HepG2 (cell line): ENCODE data around the gene RNF8. TPM values are rescaled to one million over a fixed set of nuclear protein-coding genes. Genes with fewer than 3 reads are reported as not detected.

Experiments used
- ATAC-seq: fragments of 200-7000 bp; cut with Tn5 transposase; 3 replicates; pipeline ENCODE4 v1.9.1; 2020; ENCODE audit warnings: mild to moderate bottlenecking, moderate library complexity
- BruUV-seq: library from RNA; stranded (reverse); fragments of 400-500 nt; replicated peaks from 2 replicates; lab custom pipeline; 2021; lab: Mats Ljungman, UMichigan
- CTCF ChIA-PET: fragments of 300-600 bp; formaldehyde crosslinking; extraction: SDS; loops from one replicate; lab custom pipeline; 2021; ENCODE audit warnings: low total read pairs, inconsistent platforms, low intra/inter-chr PET ratio; lab: Yijun Ruan, JAX
- POLR2A ChIA-PET: fragments of 350-600 bp; sonication (Branson Sonifier 250); formaldehyde crosslinking; loops from one replicate; lab custom pipeline; 2020; ENCODE audit warnings: antibody characterized with exemption, inconsistent platforms; lab: Yijun Ruan, JAX
- DNase-seq: peaks from one replicate; pipeline ENCODE4 v3.0.0-alpha.2; 2015; ENCODE audit warnings: low spot score
- FAIRE-seq: peaks from 3 replicates; lab custom pipeline; 2011; peaks lifted over from hg19 to GRCh38; lab: Jason Lieb, UNC
- H2AFZ ChIP-seq: one replicate; pipeline ENCODE4 v1.6.1; 2011; ENCODE audit warnings: low read length, inconsistent platforms
- H3K27ac ChIP-seq: fragments of 300-600 bp; 3 replicates; pipeline ENCODE4 v1.8.0; 2011; ENCODE audit warnings: mixed run types, mild to moderate bottlenecking, mixed read lengths, low read length, inconsistent platforms; ENCODE audit not compliant: insufficient read depth; ENCODE audit errors: extremely low read length
- H3K27me3 ChIP-seq, 2 experiments: fragments of 200-600 bp in 1 of 2; 2 replicates in 1 of 2; 3 replicates in 1 of 2; pipeline versions ENCODE4 v1.6.0 to v1.8.0; 2011; ENCODE audit warnings: low read length in 2 of 2, mild to moderate bottlenecking in 2 of 2, moderate library complexity in 2 of 2, inconsistent platforms in 1 of 2; ENCODE audit not compliant: insufficient read depth in 2 of 2, control insufficient read depth in 1 of 2
- H3K36me3 ChIP-seq, 2 experiments: fragments of 200-600 bp in 1 of 2; replicated peaks in 1 of 2; 2 replicates in 1 of 2; 3 replicates in 1 of 2; pipeline versions ENCODE4 v1.5.1 to v1.8.0; 2011; ENCODE audit warnings: low read length in 2 of 2, inconsistent platforms in 1 of 2; ENCODE audit not compliant: insufficient read depth in 2 of 2, control insufficient read depth in 1 of 2
- H3K4me1 ChIP-seq: 2 replicates; pipeline ENCODE4 v1.5.1; 2012; ENCODE audit warnings: low read length, inconsistent platforms; ENCODE audit not compliant: insufficient read depth
- H3K4me2 ChIP-seq: 2 replicates; pipeline ENCODE4 v1.6.0; 2011; ENCODE audit warnings: low read depth, low read length, inconsistent platforms
- H3K4me3 ChIP-seq, 3 experiments: fragments of 200-600 bp in 1 of 3; sonication (generic), shearing (Covaris generic) in 1 of 3; replicated peaks in 1 of 3; 2 replicates each; pipeline ENCODE4 v1.5.1; 2011 to 2016; ENCODE audit warnings: low read length in 3 of 3, inconsistent platforms in 2 of 3, low read depth in 2 of 3, mild to moderate bottlenecking in 2 of 3, control low read depth in 1 of 3, mixed read lengths in 1 of 3; ENCODE audit not compliant: insufficient read depth in 1 of 3
- H3K79me2 ChIP-seq: one replicate; pipeline ENCODE4 v1.6.1; 2011; ENCODE audit warnings: low read length, inconsistent platforms; ENCODE audit not compliant: insufficient read depth
- H3K9ac ChIP-seq: 2 replicates; pipeline ENCODE4 v1.6.0; 2011; ENCODE audit warnings: mild to moderate bottlenecking, low read depth, low read length, inconsistent platforms; ENCODE audit not compliant: insufficient read depth
- H3K9me3 ChIP-seq: 2 replicates; pipeline ENCODE4 v1.5.1; 2012; ENCODE audit warnings: mild to moderate bottlenecking, low read length
- H4K20me1 ChIP-seq: 2 replicates; pipeline ENCODE4 v1.6.0; 2011; ENCODE audit warnings: inconsistent platforms, mild to moderate bottlenecking, low read length, moderate library complexity; ENCODE audit not compliant: insufficient read depth
- AFF4 ChIP-seq: sonication (generic); formaldehyde crosslinking; IDR thresholded peaks from 2 replicates; pipeline ENCODE4 v1.4.0; 2020; ENCODE audit warnings: missing genetic modification reagents
- MXD1 ChIP-seq: sonication (generic); formaldehyde crosslinking; IDR thresholded peaks from 2 replicates; pipeline ENCODE4 v1.4.0; 2020; ENCODE audit warnings: mild to moderate bottlenecking, missing genetic modification reagents
- NR1H2 ChIP-seq: sonication (generic); formaldehyde crosslinking; IDR thresholded peaks from 2 replicates; pipeline ENCODE4 v1.8.1; 2022; ENCODE audit warnings: low read depth, missing genetic modification reagents, borderline replicate concordance
- SP4 ChIP-seq: sonication (generic); formaldehyde crosslinking; IDR thresholded peaks from 2 replicates; pipeline ENCODE4 v1.8.1; 2023; ENCODE audit warnings: mild to moderate bottlenecking, missing genetic modification reagents
- ZNF263 ChIP-seq: sonication (generic); formaldehyde crosslinking; IDR thresholded peaks from 2 replicates; pipeline ENCODE4 v1.4.0; 2020; ENCODE audit warnings: missing genetic modification reagents
- ZNF34 ChIP-seq: sonication (generic); formaldehyde crosslinking; IDR thresholded peaks from 2 replicates; pipeline ENCODE4 v1.4.0; 2020; ENCODE audit warnings: mild to moderate bottlenecking, missing genetic modification reagents, borderline replicate concordance
- ZNF441 ChIP-seq: sonication (generic); formaldehyde crosslinking; IDR thresholded peaks from 2 replicates; pipeline ENCODE4 v1.7.0; 2021; ENCODE audit warnings: missing genetic modification reagents, borderline replicate concordance
- ZNF496 ChIP-seq: sonication (generic); formaldehyde crosslinking; IDR thresholded peaks from 2 replicates; pipeline ENCODE4 v1.8.1; 2023; ENCODE audit warnings: mild to moderate bottlenecking, moderate library complexity, missing genetic modification reagents; ENCODE audit not compliant: insufficient replicate concordance
- ZNF569 ChIP-seq: sonication (generic); formaldehyde crosslinking; IDR thresholded peaks from 2 replicates; pipeline ENCODE4 v1.5.0; 2020; ENCODE audit warnings: mild to moderate bottlenecking, missing genetic modification reagents, moderate library complexity, borderline replicate concordance
- ZNF619 ChIP-seq: sonication (generic); formaldehyde crosslinking; IDR thresholded peaks from 2 replicates; pipeline ENCODE4 v1.4.0; 2020; ENCODE audit warnings: mild to moderate bottlenecking, missing genetic modification reagents
- WGBS: methylation state at CpG from one replicate; pipeline ENCODE4 v1.1.6; 2017; ENCODE audit warnings: low lambda C conversion rate; 5-methylcytosine and 5-hydroxymethylcytosine counted together
- in situ Hi-C: cut with HindIII; loops from 2 replicates; pipeline ENCODE4 v1.10.0; 2017; ENCODE audit warnings: low pct_unique_long_range_greater_than_20kb; ENCODE audit not compliant: extremely low pct_ligation_motif_present
- intact Hi-C: fragments of 100-400 bp; cut with micrococcal nuclease; formaldehyde crosslinking; loops from one replicate; pipeline ENCODE4 v1.10.0; 2022; ENCODE audit not compliant: unreplicated experiment
- polyA plus RNA-seq, 8 experiments: library from polyadenylated mRNA; depleted of rRNA in 3 of 8; stranded (reverse) in 7 of 8; unstranded in 1 of 8; fragments of >200 nt; fragmentation: Illumina TruSeq in 4 of 8; extraction: Trizol in 4 of 8; gene quantifications; 2 replicates each; pipeline versions ENCODE4 v1.2.1 to v1.2.3, GENCODE V29; 2011 to 2016; ENCODE audit warnings: low read depth in 4 of 8, missing spikeins in 1 of 8, mixed read lengths in 1 of 8; ENCODE audit not compliant: insufficient read depth in 1 of 8
- total RNA-seq, 5 experiments: library from RNA; depleted of rRNA; stranded (reverse); fragments of >200 nt; fragmentation: Illumina TruSeq; extraction: Trizol; gene quantifications; 2 replicates each; pipeline ENCODE4 v1.2.3, GENCODE V29; 2016; ENCODE audit warnings: low read depth in 1 of 5

The RNF8 gene
- total and polyA plus RNA-seq, 2 of the 13 experiments (the other 11 are each of a cell fraction or from before 2014, with no cell fraction given) = 21.8 to 47.6 TPM

- H3K79me2 ChIP-seq = no peaks in the 10 kb centered on the region
- intact Hi-C loops (no loop called here), in situ Hi-C loops (no loop called here)
- no peaks in the 10 kb centered on the region for H4K20me1 ChIP-seq
- no peak overlapping the region for H3K27ac ChIP-seq
- no peak overlapping the region for H3K9ac ChIP-seq
- H3K9me3 ChIP-seq = no peaks in the 10 kb centered on the region
- no peaks in the 10 kb centered on the region for H3K4me1 ChIP-seq
- H3K36me3 ChIP-seq = peaks cover 11 to 44% of the 10 kb centered on the region in 2 experiments; a peak in 4 of 5 replicates
- H3K4me3 ChIP-seq = no peak overlapping the region
- 94% methylated on average over 1 of the region's 1 CpG for WGBS
- TF ChIP-seq ZNF263 (CRISPR knock-in tag) = no peak
- TF ChIP-seq ZNF34 (CRISPR knock-in tag) = no peak
- no peak for TF ChIP-seq ZNF441 (CRISPR knock-in tag)
- no peak for TF ChIP-seq SP4 (CRISPR knock-in tag)
- TF ChIP-seq MXD1 (CRISPR knock-in tag) = no peak
- TF ChIP-seq ZNF496 (CRISPR knock-in tag) = no peak
- TF ChIP-seq ZNF619 (CRISPR knock-in tag) = no peak
- no peak for TF ChIP-seq NR1H2
- no peak for TF ChIP-seq AFF4
- TF ChIP-seq ZNF569 = no peak
- no peak overlapping the region for H2AFZ ChIP-seq
- ChIA-PET CTCF (no interaction called here), POLR2A (no interaction called here)
- BruUV-seq = no TSS peak
- H3K27me3 ChIP-seq = no peaks in the 10 kb centered on the region
- ATAC-seq (no peak), FAIRE-seq (no peak), DNase-seq (no peak)
- H3K4me2 ChIP-seq = no peak overlapping the region
Observed at GRCh38 chr6:37309046-37309445, 44.7 kb upstream of the RNF8 start.
